DND-41 (cell line): ENCODE results near the gene TBPL2.

Experiments used
- ATAC-seq: fragments of 200-7000 bp; cut with Tn5 transposase; 3 replicates; pipeline ENCODE4 v1.9.1; 2021; ENCODE audit warnings: low read depth; ENCODE audit not compliant: insufficient read depth
- DNase-seq: peaks from one replicate; pipeline ENCODE4 v3.0.0-alpha.2; 2020
- H2AFZ ChIP-seq: 2 replicates; pipeline ENCODE4 v1.6.0; 2012; ENCODE audit warnings: low read depth, low read length
- H3K27ac ChIP-seq: 2 replicates; pipeline ENCODE4 v1.5.1; 2012; ENCODE audit warnings: low read length, inconsistent platforms
- H3K27me3 ChIP-seq: fragments of 200-600 bp; sonication (generic); 2 replicates; pipeline ENCODE4 v1.6.0; 2012; ENCODE audit warnings: low read length, mild to moderate bottlenecking, inconsistent platforms; ENCODE audit not compliant: insufficient read depth, poor library complexity
- H3K36me3 ChIP-seq: 2 replicates; pipeline ENCODE4 v1.5.1; 2012; ENCODE audit warnings: low read length, inconsistent platforms; ENCODE audit not compliant: insufficient read depth
- H3K4me1 ChIP-seq: 2 replicates; pipeline ENCODE4 v1.5.1; 2012; ENCODE audit warnings: mild to moderate bottlenecking, low read length; ENCODE audit not compliant: insufficient read depth
- H3K4me2 ChIP-seq: 2 replicates; pipeline ENCODE4 v1.6.0; 2012; ENCODE audit warnings: mild to moderate bottlenecking, moderate library complexity, low read length, inconsistent platforms; ENCODE audit not compliant: insufficient read depth
- H3K4me3 ChIP-seq, 2 experiments: fragments of 200-600 bp in 1 of 2; shearing (Covaris generic) in 1 of 2; 2 replicates each; pipeline ENCODE4 v1.5.1; 2012 to 2016; ENCODE audit warnings: inconsistent platforms in 2 of 2, low read length in 2 of 2, mild to moderate bottlenecking in 2 of 2, low read depth in 1 of 2, moderate library complexity in 1 of 2
- H3K79me2 ChIP-seq: 2 replicates; pipeline ENCODE4 v1.6.0; 2012; ENCODE audit warnings: low read length, inconsistent platforms; ENCODE audit not compliant: insufficient read depth
- H3K9ac ChIP-seq: 2 replicates; pipeline ENCODE4 v1.6.0; 2012; ENCODE audit warnings: low read depth, mild to moderate bottlenecking, inconsistent platforms, low read length, moderate library complexity
- H3K9me3 ChIP-seq: 2 replicates; pipeline ENCODE4 v1.5.1; 2012; ENCODE audit warnings: low read length, moderate library complexity, mild to moderate bottlenecking, inconsistent platforms; ENCODE audit not compliant: insufficient read depth, severe bottlenecking
- H4K20me1 ChIP-seq: 2 replicates; pipeline ENCODE4 v1.6.0; 2012; ENCODE audit warnings: low read length; ENCODE audit not compliant: insufficient read depth
- CTCF ChIP-seq: IDR thresholded peaks from 2 replicates; pipeline ENCODE4 v1.5.1; 2012; ENCODE audit warnings: borderline replicate concordance, low read length, moderate library complexity, mild to moderate bottlenecking; ENCODE audit not compliant: poor library complexity, severe bottlenecking; ENCODE audit errors: extremely low read depth
- EZH2 ChIP-seq: IDR thresholded peaks from 3 replicates; pipeline ENCODE4 v1.6.1; 2012; ENCODE audit warnings: borderline replicate concordance, low read depth, mild to moderate bottlenecking, moderate library complexity, low read length, inconsistent platforms; ENCODE audit not compliant: severe bottlenecking

The TBPL2 gene

DNA sequence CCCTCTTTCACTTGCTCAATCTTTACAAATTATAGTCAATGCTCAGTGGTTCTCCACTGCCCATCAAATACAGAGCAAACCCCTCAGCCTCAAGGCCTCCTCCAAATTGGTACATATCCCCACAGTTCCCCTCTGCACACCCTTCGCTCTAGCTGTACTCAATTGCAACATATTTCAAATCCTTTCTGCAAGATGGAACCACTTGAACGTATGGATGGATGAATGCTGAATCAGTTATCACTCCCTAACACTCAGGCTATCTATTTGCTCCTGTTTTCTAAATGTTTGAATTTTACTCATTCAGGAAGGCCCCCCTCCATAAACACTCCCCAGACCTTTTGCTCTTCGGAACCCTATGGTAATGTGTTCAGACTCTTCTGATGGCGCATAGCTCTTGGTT, 53.3 kb downstream of the TBPL2 start:
- H3K36me3 ChIP-seq: peaks cover 49% of the 10 kb centered on the region
- H2AFZ ChIP-seq: no peak overlapping the region
- no peak overlapping the region for H3K4me2 ChIP-seq
- H3K9me3 ChIP-seq: no peaks in the 10 kb centered on the region
- no peak overlapping the region for H3K9ac ChIP-seq
- H3K27me3 ChIP-seq: no peaks in the 10 kb centered on the region
- no peaks in the 10 kb centered on the region for H3K4me1 ChIP-seq
- DNase-seq (no peak), ATAC-seq (no peak)
- H3K79me2 ChIP-seq: no peaks in the 10 kb centered on the region
- no peak for TF ChIP-seq EZH2
- TF ChIP-seq CTCF: no peak
- H3K4me3 ChIP-seq: no peak overlapping the region
- no peak overlapping the region for H3K27ac ChIP-seq
- H4K20me1 ChIP-seq: peaks cover 4% of the 10 kb centered on the region; the same call in 1 of the 2 replicates

DNA sequence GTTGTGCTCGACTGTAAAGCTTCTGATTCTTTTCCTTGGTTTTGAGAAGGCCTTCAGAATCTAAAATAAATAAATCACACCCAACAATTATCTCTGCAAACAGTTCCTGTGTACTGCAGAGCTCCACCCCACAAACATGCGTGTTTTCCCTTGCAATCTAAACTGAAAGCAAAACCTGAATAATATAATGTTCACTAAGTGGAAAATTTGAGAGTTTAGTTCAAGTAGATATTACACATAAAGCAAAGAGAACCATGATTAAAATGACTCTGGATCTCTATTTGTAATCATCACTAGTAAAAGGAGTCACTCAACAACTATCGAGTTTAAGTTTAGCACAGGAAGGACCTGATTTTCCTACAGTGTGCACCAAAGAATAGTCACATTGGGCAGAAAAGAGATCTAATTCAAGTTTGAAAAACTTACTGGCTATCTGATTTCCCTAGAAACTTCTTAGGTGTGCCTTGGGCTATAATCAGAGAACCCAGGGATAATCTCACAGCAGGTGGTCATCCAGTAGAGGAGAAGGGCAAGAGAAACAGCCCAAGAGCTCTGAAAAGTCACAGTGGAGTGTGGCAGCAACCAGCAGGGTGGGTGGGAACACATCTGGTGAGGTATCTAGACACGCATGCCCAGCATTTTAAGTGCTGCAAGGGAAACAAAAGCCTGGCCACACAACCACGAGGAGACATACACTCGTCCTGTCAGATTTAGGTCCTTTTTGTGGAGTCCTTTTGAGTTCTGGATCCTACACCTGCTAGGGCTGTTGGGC, 54.2 kb downstream of the TBPL2 start:
- H3K4me2 ChIP-seq: no peak overlapping the region
- no peak overlapping the region for H3K4me3 ChIP-seq
- no peaks in the 10 kb centered on the region for H3K4me1 ChIP-seq
- H3K36me3 ChIP-seq: peaks cover 54% of the 10 kb centered on the region
- H4K20me1 ChIP-seq: peaks cover 4% of the 10 kb centered on the region; the same call in 1 of the 2 replicates
- DNase-seq (no peak), ATAC-seq (no peak)
- no peaks in the 10 kb centered on the region for H3K9me3 ChIP-seq
- H3K27me3 ChIP-seq: no peaks in the 10 kb centered on the region
- no peaks in the 10 kb centered on the region for H3K79me2 ChIP-seq
- no peak overlapping the region for H3K9ac ChIP-seq
- H3K27ac ChIP-seq: 0 out of 2 replicates have a peak overlapping the region, but pooled peaks have one; percentile 23
- no peak overlapping the region for H2AFZ ChIP-seq
- TF ChIP-seq EZH2 (no peak), CTCF (no peak)

DNA sequence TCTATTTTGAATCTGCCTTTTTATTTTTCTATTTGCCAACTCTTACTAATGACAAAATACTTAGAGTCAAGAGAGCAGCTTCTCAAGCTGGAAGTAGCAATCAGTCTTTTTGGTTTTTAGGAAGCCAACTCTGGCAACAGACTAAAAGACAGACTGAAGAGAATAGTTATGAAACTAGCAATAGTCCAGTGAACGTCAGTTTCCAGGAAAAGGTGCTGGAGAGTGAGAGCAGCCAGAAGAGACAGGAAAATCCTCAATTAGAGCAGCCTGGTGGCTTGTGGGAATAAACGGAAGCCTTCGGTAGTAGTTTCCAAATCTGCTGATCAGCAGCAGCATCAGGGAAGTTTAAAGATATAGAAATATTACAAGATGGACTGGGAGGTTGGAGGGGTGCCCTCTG, 55.9 kb downstream of the TBPL2 start:
- H2AFZ ChIP-seq: no peak overlapping the region
- ATAC-seq (no peak), DNase-seq (no peak)
- no peak overlapping the region for H3K4me3 ChIP-seq
- H4K20me1 ChIP-seq: peaks cover 4% of the 10 kb centered on the region; the same call in 1 of the 2 replicates
- H3K27ac ChIP-seq: no peak overlapping the region
- H3K79me2 ChIP-seq: no peaks in the 10 kb centered on the region
- H3K36me3 ChIP-seq: peaks cover 66% of the 10 kb centered on the region
- no peak for TF ChIP-seq CTCF
- no peaks in the 10 kb centered on the region for H3K27me3 ChIP-seq
- H3K9ac ChIP-seq: no peak overlapping the region
- H3K4me2 ChIP-seq: no peak overlapping the region
- H3K9me3 ChIP-seq: no peaks in the 10 kb centered on the region
- H3K4me1 ChIP-seq: no peaks in the 10 kb centered on the region
